Measurements from ENCODE around the gene IFNAR1. TPM values are rescaled to one million over a fixed set of nuclear protein-coding genes. Genes with fewer than 3 reads are reported as not detected.

The IFNAR1 gene
- total and polyA plus RNA-seq, 9 donors: 20.6 to 47.9 (median 31.2) TPM

- intact Hi-C loops (cut with DNase I): loop anchor here in 1 of 4 donors (10.0 kb wide), 1 partner anchor 65 kb away; no protein-coding TSS in a partner anchor
- Histone ChIP-seq H3K4me3 (no peak overlapping the region), H3K36me3 (no peaks in the 10 kb centered on the region), H3K9me3 (peaks cover 0 to 6% of the 10 kb centered on the region in 2 donors), H3K27me3 (no peaks in the 10 kb centered on the region), H3K4me1 (ENCODE audit: insufficient read depth) (peaks cover 1% of the 10 kb centered on the region), H3K27ac (no peak overlapping the region)
- no peak for DNase-seq
- 88 to 92% (median 90%) methylated on average over 1 of the region's 1 CpG for WGBS, 3 donors
- TF ChIP-seq POLR2A (IDR thresholded peaks at IDR 0.05): no peak
These were observed 44.8 kb downstream of the IFNAR1 start for GRCh38 chr21:33369586-33369985.

DNA sequence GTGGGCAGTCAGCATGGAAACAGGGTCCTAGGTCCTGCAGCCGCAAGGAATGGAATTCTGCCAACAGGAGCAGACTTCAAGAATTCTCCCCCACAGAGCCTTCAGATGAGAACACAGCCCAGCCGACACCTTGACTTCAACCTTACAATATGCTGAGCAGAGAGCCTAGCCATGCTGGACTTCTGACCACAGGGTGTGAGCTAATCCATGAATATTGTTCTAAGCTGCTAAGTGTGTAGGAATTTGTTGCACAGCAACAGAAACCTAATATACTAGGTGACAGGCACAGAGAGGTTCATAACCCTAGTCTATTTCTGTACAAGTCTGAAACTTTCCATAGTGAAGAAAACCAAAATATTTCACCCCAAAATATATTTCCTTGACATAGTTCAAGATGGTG lies 45.5 kb downstream of the IFNAR1 start:
- Histone ChIP-seq H3K9me3 (peaks cover 0 to 6% of the 10 kb centered on the region in 2 donors), H3K27ac (no peak overlapping the region), H3K36me3 (no peaks in the 10 kb centered on the region), H3K27me3 (no peaks in the 10 kb centered on the region), H3K4me1 (ENCODE audit: insufficient read depth) (peaks cover 1% of the 10 kb centered on the region), H3K4me3 (no peak overlapping the region)
- intact Hi-C loops (cut with DNase I): loop anchor here in 1 of 4 donors (10.0 kb wide), 1 partner anchor 166 kb away; no protein-coding TSS in a partner anchor
- 85 to 100% (median 86%) methylated on average over 2 of the region's 2 CpGs for WGBS, 3 donors
- no peak for DNase-seq
- TF ChIP-seq EP300 (IDR thresholded peaks at IDR 0.05) (no peak), POLR2A (IDR thresholded peaks at IDR 0.05) (no peak)
- TF ChIP-seq, protein P1, sequence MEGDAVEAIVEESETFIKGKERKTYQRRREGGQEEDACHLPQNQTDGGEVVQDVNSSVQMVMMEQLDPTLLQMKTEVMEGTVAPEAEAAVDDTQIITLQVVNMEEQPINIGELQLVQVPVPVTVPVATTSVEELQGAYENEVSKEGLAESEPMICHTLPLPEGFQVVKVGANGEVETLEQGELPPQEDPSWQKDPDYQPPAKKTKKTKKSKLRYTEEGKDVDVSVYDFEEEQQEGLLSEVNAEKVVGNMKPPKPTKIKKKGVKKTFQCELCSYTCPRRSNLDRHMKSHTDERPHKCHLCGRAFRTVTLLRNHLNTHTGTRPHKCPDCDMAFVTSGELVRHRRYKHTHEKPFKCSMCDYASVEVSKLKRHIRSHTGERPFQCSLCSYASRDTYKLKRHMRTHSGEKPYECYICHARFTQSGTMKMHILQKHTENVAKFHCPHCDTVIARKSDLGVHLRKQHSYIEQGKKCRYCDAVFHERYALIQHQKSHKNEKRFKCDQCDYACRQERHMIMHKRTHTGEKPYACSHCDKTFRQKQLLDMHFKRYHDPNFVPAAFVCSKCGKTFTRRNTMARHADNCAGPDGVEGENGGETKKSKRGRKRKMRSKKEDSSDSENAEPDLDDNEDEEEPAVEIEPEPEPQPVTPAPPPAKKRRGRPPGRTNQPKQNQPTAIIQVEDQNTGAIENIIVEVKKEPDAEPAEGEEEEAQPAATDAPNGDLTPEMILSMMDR (IDR thresholded peaks at IDR 0.05): no peak

GRCh38 chr21:33371366-33371765 lies 46.6 kb downstream of the IFNAR1 start:
- WGBS, 3 donors: 90 to 93% (median 91%) methylated on average over 3 of the region's 3 CpGs

DNA sequence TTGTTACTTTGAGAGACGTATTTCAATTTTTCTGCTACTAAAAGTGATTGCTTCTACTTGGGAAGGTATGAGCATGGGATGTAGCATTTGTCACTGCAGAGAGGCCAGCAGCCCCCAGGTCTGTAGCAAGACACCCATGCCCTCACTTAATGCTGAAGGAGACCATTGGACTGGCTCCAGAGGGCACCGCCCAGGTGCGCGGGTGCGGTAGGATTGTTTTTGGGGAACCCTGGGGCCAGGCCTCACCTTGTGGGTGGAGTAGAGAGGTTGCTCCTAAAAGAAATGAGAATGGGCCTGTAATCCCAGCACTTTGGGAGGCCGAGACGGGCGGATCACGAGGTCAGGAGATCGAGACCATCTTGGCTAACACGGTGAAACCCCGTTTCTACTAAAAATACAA lies 47.8 kb downstream of the IFNAR1 start:
- 95 to 96% (median 95%) methylated on average over 12 of the region's 12 CpGs for WGBS, 3 donors
- no peak for DNase-seq
- H3K4me1 ChIP-seq (ENCODE audit: insufficient read depth): peaks cover 1% of the 10 kb centered on the region
- intact Hi-C loops (cut with DNase I): loop anchor here in 1 of 4 donors (10.0 kb wide), 1 partner anchor 168 kb away; no protein-coding TSS in a partner anchor
- no peaks in the 10 kb centered on the region for H3K36me3 ChIP-seq
- H3K27me3 ChIP-seq: no peaks in the 10 kb centered on the region
- TF ChIP-seq EP300 (IDR thresholded peaks at IDR 0.05) (no peak), POLR2A (IDR thresholded peaks at IDR 0.05) (no peak)
- TF ChIP-seq, protein P1 (IDR thresholded peaks at IDR 0.05): no peak
- H3K27ac ChIP-seq: no peak overlapping the region
- peaks cover 0 to 6% of the 10 kb centered on the region in 2 donors for H3K9me3 ChIP-seq
- no peak overlapping the region for H3K4me3 ChIP-seq

More at GRCh38 chr21:33371366-33371765, 46.6 kb downstream of the IFNAR1 start:
- H3K36me3 ChIP-seq: no peaks in the 10 kb centered on the region
- no peaks in the 10 kb centered on the region for H3K27me3 ChIP-seq
- peaks cover 0 to 6% of the 10 kb centered on the region in 2 donors for H3K9me3 ChIP-seq
- H3K4me3 ChIP-seq: no peak overlapping the region
- DNase-seq: no peak
- TF ChIP-seq POLR2A (IDR thresholded peaks at IDR 0.05) (no peak), EP300 (IDR thresholded peaks at IDR 0.05) (no peak)
- TF ChIP-seq, protein P1 (IDR thresholded peaks at IDR 0.05): no peak
- intact Hi-C loops (cut with DNase I): loop anchor here in 1 of 4 donors (10.0 kb wide), 1 partner anchor 167 kb away; no protein-coding TSS in a partner anchor
- no peak overlapping the region for H3K27ac ChIP-seq
- H3K4me1 ChIP-seq (ENCODE audit: insufficient read depth): peaks cover 1% of the 10 kb centered on the region

GRCh38 chr21:33373451-33373850 lies 48.7 kb downstream of the IFNAR1 start:
- intact Hi-C loops (cut with DNase I): loop anchor here in 1 of 4 donors (10.0 kb wide), 1 partner anchor 169 kb away; no protein-coding TSS in a partner anchor
- no peaks in the 10 kb centered on the region for H3K36me3 ChIP-seq
- H3K27ac ChIP-seq: no peak overlapping the region
- DNase-seq: no peak
- WGBS, 3 donors: 78 to 92% (median 79%) methylated on average over 2 of the region's 2 CpGs
- TF ChIP-seq, protein P1 (IDR thresholded peaks at IDR 0.05): no peak
- TF ChIP-seq POLR2A (IDR thresholded peaks at IDR 0.05) (no peak), EP300 (IDR thresholded peaks at IDR 0.05) (no peak)
- no peak overlapping the region for H3K4me3 ChIP-seq
- H3K4me1 ChIP-seq (ENCODE audit: insufficient read depth): peaks cover 1% of the 10 kb centered on the region
- H3K27me3 ChIP-seq: no peaks in the 10 kb centered on the region
- peaks cover 0 to under 1% of the 10 kb centered on the region in 2 donors for H3K9me3 ChIP-seq
